Loucy (cell line): ENCODE results near the gene CASP7.

Experiments used
- EZH2phosphoT487 ChIP-seq: fragments of 200-600 bp; IDR thresholded peaks from 2 replicates; pipeline ENCODE4 v1.6.1; 2018; ENCODE audit warnings: antibody characterized with exemption, mild to moderate bottlenecking, moderate library complexity, borderline replicate concordance
- TF ChIP-seq, protein P1 (sequence below): fragments of 200-600 bp; sonication (generic); conservative IDR thresholded peaks from 2 replicates; pipeline ENCODE4 v1.5.1; 2014; ENCODE audit warnings: mild to moderate bottlenecking, antibody characterized with exemption, low read length

DNA sequence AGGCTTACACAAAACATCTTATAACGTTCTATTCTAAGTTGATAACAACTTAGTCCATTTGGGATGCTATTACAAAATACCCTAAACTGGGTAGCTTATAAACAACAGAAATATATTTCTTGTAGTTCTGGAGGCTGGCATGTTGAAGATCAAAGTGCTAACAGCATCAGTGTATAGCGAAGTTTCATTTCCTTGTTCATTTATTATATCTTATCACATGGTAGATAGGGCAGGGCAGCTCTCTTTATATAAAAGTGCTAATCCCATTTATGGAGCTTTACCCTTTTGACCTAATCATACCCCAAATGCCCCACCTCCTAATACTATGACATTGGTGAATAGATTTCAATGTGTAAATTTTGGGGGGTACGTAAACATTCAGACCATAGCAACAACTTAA lies 6.3 kb downstream of the CASP7 start:
- TF ChIP-seq, protein P1, sequence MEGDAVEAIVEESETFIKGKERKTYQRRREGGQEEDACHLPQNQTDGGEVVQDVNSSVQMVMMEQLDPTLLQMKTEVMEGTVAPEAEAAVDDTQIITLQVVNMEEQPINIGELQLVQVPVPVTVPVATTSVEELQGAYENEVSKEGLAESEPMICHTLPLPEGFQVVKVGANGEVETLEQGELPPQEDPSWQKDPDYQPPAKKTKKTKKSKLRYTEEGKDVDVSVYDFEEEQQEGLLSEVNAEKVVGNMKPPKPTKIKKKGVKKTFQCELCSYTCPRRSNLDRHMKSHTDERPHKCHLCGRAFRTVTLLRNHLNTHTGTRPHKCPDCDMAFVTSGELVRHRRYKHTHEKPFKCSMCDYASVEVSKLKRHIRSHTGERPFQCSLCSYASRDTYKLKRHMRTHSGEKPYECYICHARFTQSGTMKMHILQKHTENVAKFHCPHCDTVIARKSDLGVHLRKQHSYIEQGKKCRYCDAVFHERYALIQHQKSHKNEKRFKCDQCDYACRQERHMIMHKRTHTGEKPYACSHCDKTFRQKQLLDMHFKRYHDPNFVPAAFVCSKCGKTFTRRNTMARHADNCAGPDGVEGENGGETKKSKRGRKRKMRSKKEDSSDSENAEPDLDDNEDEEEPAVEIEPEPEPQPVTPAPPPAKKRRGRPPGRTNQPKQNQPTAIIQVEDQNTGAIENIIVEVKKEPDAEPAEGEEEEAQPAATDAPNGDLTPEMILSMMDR = no peak
- TF ChIP-seq EZH2phosphoT487 = no peak
